Measurements from ENCODE around the gene AP1M2.

- TF ChIP-seq CTCF (IDR thresholded peaks at IDR 0.05; ENCODE audit: low read length) (no peak), EZH2 (IDR thresholded peaks at IDR 0.05; ENCODE audit: borderline replicate concordance, low read length) (no peak)
Observed at GRCh38 chr19:10553943-10554381, 33.1 kb downstream of the AP1M2 start.

Data from OCI-LY1 (cell line).